UCSD-AML1 (cell line): Measurements from ENCODE around the gene MPPED1.

Source experiments
- DNase-seq: peaks from one replicate; lab custom pipeline; 2025; ENCODE audit not compliant: unreplicated experiment; lab: John Stamatoyannopoulos, UW

Gene MPPED1

GRCh38 chr22:43411869-43412807 is at the start of gene MPPED1:
MPPED1 (plus strand) TSS chr22:43412014; CDS start chr22:43424986, 12,972 bp downstream.
- no peak for DNase-seq

GRCh38 chr22:43363315-43364168 is 48.3 kb upstream of the MPPED1 start:
- DNase-seq, result no peak

- DNase-seq, result no peak
These were observed 47.7 kb upstream of the MPPED1 start for GRCh38 chr22:43364169-43364435.

GRCh38 chr22:43365715-43366440 is 45.9 kb upstream of the MPPED1 start:
- DNase-seq, result no peak

DNA sequence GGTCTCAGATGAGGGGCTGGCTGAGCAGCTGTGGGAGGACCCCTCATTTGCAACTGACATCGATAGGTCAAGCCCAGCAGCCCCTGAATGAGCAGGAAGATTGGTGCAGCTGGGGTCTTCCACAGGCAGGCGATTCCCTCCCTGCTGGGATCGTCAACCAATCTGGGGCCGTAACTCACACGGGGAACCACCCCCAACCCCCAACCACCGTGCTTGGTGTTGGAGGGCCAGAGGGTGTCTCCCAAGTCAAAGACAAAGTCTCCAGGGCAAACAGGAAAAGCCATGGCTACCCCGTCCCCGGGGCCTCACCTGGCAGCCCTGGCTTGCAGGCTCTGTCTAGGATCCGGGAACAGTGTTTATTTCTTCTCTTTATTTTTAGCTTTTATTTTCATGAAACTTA is 41.8 kb upstream of the MPPED1 start:
- no peak for DNase-seq

DNA sequence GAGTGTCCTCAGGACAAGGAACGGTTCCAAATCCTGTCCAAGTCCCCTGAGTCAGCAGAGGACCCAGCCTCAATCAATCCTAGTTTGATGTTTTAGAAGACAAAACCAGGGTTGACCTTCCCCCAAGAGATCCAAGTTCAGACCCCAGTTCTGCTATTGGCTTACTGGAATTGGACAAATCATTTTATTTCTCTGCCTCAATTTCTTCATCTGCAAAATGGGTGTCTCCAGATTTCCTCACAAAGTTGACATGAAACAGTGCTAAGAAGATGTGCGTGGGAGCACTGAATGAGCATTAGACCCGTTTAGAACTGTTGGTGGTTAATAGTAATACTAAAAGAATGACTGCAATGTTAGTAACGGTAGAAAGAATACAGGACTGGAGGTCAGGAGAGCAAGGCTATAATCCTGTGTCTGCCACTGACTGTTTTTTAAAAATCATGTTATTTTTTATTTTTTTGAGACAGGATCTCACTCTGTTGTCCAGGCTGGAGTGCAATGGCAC is 35.8 kb upstream of the MPPED1 start:
- DNase-seq, result no peak

- no peak for DNase-seq
These were observed 34.9 kb upstream of the MPPED1 start for GRCh38 chr22:43376765-43377547.

DNA sequence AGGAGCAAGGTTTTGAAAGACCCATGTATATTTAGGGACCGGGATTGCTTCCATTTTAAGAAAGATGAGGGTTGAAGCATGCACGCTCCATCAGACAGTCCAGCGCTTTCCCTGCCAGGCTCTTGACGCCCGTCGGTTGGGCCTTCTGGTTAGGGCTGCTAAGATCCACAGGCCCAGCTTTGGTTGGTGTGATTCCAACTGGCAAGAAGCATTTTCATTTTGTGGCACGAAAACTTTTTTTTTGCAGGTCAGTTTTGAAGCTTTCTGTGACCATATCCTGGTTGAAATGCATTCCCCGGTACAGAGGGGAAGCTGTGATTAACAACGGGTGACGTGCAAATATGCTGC is 34.3 kb upstream of the MPPED1 start:
- DNase-seq, result no peak

DNA sequence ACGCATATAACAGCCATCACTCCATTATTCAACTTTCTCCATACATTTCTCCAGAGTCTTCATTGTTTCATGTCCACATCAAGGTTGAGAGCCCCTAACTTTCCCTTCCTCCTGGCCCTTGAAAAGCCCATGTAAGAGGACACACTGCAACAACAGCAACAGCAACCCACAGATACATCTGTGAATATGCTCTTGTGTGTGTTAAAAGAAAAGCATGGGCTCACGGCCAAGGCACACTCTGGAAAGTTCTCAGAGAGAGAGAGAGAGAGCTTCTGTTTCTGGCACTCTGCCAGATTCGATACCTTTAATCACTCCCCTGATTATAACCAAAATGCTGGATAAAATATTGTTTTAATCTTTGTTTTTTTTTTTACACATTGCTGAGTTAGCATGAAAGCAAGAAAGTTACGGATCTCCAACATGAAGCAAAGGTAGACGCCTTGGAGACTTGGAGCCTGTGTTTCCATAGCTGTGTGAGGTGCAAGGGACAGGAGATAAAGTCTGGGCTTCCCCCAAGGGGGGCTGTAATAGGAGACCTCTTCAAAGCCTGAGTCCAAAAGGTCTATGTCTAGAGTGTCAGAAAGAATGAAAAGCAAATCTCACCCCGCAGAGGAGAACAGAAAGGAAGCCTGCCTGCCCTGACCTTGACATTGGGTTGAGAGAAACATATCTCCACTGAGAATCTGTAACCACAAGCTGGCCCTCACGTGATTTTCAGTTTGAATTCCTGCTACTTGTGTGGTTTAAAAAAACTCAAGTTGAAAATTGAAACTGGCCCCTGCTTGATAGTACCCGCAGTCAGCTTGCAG is 33.7 kb upstream of the MPPED1 start:
- no peak for DNase-seq

GRCh38 chr22:43381693-43382092 is 30.1 kb upstream of the MPPED1 start:
- peak; percentile 42 for DNase-seq

DNA sequence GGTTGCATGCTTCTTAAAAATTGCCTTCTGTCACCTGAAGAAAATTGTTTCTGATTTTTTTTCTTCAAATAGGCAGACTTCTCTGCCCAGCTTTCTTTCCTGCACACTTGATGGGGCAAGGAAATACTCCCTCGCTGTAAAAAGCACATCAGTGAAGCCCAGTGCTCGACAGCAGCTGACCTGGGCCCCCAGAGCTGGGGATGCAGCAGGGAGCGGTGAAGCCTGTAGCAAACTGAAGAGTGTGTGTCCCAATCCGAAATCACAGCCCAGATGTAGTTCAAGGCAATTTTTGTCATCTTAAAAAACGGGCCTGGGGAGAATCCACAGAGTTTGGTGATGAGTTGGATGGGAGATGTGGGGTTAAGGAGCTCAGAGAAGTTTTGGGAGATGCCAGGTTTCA is 27.0 kb upstream of the MPPED1 start:
- DNase-seq, result no peak

DNA sequence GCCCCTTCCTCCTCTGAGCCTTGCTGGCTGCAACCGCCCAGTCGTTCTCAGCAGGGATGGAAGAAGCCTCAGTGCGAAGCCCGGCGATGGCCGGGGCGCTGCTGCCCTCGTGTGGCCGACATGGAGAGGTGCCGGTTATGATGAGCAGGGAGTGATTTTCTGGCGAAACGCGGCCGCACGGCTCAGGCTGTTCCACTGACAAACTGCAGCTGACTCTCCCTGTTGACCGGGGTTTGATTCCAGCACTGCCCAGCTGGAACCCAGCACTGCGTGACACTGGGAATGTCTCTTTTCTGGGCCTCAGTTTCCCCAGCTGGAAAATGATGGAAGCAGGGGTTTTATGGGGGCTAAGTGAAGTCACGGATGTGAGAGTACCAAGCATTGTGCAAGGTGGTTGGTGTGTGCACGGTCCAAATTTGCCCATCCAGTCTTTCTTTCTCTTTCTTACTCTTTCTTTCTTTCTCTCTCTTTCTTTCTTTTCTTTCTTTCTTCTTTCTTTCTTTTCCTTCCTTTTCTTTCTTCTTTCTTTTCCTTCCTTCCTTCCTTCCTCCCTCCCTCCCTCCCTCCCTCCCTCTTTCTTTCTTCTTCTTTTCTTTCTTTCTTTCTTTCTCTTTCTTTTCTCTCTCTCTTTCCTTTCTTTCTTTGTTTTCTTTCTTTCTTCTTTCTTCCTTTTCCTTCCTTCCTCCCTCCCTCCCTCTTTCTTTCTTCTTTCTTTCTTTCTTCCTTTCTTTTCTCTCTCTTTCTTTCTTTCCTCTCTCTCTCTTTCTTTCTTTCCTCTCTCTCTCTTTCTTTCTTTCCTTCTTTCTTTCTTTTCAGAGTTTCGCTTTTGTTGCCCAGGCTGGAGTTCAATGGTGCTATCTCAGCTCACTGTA is 25.8 kb upstream of the MPPED1 start:
- peak; percentile 81 for DNase-seq

DNA sequence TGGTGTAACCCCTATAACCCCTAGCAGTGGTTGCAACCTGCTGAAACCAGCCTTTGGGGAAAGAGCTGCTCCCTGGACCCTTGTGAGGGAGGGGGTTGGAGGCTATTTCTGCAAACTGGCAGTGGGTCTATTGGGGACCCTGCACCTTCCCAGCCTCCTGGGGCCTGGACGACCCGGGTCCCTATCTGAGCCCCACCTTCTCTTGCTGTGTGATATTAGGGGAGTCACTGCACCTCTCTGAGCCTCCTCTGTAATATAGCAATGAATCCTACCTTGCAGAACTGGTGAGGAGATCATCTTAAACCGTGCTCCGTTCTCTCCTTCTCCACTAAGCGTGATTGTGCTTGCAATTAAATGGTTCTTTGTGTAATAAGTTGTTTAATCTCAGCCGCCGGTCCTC is 24.0 kb upstream of the MPPED1 start:
- no peak for DNase-seq

GRCh38 chr22:43388420-43388851 is 23.4 kb upstream of the MPPED1 start:
- DNase-seq, result peak; percentile 64

- DNase-seq, result no peak
These were observed 22.5 kb upstream of the MPPED1 start for GRCh38 chr22:43389227-43389836.

GRCh38 chr22:43390166-43390565 is 21.6 kb upstream of the MPPED1 start:
- no peak for DNase-seq

DNA sequence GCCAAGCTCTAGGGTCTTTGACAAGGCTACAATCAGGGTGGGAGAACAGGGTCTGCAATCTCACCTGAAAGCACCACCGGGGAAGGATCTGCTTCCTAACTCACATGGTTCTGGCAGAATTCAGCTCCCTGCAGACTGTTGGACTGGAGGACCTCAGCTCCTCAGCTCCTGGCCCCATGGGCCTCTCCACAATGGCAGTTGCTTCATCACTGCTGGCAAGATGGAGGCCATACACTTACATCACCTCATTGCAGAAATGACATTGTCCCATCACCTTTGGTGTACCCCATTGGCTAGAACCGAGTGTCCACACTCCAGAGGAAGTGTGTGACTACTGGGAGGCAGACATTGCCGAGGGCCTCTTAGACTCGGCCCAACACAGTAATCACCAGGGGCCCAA is 20.9 kb upstream of the MPPED1 start:
- DNase-seq, result no peak

- no peak for DNase-seq
These were observed 20.5 kb upstream of the MPPED1 start for GRCh38 chr22:43391306-43391705.
